ENCODE results near the gene OPN1SW. TPM values are rescaled to one million over a fixed set of nuclear protein-coding genes. Genes with fewer than 3 reads are reported as not detected.

OPN1SW gene
- total RNA-seq, 1 donor from 2014 or later, result not detected

DNA sequence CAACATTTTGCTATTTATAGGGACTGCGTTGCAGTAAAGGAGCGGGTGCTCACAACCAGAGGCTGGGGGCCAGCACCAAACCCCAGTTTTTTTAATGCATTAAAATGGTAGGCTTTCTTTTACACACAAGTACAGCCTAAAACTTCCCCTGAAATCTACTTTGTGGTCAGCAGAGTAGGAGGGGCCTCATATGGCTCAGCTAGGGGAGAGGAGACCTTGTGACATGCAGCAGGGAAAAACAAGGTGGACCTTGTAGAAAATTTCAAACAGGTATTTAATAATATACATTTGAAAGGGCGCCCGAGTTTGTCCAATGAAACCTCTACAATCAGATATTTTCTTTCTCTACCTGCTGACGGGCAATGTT lies 17.6 kb upstream of the OPN1SW start:
- no peak for DNase-seq (ENCODE audit: low read depth)

DNA sequence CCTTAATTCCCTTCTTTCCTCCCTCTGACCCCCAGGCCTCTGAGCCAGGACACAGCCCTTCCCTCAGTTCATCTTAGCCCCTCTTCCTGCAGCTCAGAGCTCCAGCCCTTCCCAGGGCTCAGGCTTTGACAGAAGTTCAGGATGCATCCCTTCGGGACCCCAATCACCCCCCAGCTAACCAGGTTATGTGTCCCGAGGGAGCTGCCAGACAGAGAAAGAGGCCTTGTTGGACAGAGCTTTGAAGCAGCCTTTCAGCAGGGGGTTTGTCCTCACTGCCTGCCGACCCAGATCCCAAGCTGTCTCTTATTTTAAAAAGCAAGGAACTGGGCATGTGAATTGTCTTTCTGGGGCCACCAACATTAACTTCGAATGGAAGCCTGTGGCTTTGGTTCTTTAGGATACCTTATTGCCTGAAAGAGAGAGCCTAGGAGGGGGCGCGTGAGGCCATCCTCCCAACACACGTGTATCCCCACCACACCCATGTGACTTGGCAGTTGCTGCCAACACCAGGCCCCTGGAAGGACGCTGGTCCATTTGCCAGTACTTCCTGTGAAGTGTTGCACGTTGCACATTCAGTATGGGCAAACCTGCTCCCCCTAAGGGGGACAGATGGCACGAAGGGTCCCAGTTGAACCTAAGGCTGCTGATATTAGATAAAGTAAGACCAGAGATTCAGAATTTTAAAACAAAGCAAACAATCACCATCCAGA lies 17.0 kb upstream of the OPN1SW start:
- DNase-seq (ENCODE audit: low read depth), result no peak

DNA sequence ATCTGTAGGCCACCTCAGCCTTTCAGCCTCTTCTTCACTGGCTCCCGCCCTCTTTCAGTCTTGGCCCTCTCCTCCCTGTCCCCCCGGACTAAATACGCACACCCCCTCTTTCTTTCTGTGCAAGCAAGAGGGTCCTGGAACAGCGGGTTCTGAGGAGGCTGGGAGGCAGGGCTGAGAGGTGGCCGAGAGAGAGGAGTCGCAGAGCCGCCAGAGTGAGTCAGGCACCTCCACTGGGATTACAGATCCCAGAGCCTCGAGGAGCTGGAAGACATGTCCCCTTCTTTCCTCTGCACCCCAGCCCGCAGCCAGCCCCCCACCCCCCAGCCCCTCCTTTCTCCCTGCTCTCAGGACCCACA lies 16.4 kb upstream of the OPN1SW start:
- DNase-seq (ENCODE audit: low read depth), result no peak

DNA sequence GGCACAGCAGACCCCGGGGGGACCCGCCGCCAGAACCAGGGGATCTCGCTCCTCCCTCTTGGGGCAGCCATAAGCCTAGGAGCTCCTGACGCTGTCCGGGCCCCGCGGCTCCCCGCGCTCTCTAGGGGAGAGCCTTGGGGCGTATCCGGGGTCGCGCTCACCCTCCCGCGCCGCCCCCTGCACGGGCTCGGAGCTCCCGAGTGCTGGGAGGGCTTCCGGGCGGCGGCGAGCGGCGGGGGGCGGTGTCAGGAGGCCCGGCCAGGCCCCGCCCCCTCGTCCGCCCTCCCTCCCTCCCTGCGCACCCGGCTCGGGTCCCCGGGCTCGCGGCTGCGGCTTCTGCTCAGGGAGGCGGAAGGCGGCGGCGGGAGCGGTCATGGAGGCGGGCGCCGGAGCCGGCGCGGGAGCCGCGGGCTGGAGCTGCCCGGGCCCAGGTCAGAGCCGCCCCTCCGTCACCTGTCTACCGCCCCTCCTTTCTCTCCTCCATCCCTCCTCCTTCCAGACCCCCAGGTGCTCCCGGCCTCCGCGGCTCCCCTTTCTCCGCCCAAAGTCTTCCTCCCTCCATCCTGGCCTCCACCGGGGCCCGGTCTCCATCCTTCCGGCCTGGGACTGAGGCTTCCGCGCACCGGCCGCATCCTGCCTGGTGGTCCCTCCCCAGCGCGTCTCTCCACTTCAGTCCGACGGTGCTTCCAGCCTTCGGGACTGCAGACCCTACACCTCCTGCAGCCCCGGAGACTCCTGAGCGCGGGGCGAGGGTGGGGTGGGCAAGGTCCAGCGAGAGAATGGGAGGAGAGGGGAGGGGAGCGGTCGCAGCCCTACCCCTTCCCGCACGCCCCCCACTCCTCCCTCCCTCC lies 15.8 kb upstream of the OPN1SW start, which contains the start of gene CCDC136:
TSS of gene CCDC136 (plus strand) at position 848 of the 851 bp plus-strand sequence. CDS start 444 bp downstream, outside the sequence.
- DNase-seq (ENCODE audit: low read depth), result no peak

DNA sequence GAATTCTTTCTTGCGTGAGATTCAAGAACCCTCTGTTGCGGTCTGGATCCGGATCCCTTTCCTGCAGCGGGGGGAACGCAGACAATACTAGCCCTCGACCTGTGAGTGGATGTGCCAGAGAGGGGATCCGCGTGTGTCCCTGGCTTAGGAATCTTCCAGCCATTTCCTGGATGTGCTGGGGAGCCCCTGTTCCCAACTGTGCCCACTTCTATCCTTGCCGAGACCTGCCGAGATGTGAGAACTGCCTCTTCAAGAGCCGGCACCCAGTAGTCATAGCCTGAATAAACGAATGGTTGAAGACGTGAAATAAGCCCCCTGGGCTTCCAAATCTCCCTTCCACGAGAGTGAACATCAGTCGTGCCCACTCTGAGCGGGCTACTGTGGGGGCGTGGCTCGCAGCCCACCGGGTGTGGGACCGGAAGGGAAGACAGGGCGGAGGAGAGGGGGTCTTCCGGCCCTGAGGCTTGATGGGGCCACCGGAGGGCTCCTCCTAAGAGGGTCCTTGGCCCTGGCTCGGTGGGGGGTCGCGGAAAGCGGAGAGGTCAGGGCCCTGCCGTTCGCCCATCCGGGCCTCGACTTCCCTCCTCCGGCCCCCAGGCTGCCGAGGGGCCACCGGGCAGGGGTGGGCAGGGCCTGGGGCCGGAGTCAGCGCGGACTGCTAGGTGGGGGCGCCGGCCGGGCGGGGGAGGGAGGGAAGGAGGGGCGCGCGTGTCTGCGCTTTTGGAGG lies 14.9 kb upstream of the OPN1SW start:
- no peak for DNase-seq (ENCODE audit: low read depth)

DNA sequence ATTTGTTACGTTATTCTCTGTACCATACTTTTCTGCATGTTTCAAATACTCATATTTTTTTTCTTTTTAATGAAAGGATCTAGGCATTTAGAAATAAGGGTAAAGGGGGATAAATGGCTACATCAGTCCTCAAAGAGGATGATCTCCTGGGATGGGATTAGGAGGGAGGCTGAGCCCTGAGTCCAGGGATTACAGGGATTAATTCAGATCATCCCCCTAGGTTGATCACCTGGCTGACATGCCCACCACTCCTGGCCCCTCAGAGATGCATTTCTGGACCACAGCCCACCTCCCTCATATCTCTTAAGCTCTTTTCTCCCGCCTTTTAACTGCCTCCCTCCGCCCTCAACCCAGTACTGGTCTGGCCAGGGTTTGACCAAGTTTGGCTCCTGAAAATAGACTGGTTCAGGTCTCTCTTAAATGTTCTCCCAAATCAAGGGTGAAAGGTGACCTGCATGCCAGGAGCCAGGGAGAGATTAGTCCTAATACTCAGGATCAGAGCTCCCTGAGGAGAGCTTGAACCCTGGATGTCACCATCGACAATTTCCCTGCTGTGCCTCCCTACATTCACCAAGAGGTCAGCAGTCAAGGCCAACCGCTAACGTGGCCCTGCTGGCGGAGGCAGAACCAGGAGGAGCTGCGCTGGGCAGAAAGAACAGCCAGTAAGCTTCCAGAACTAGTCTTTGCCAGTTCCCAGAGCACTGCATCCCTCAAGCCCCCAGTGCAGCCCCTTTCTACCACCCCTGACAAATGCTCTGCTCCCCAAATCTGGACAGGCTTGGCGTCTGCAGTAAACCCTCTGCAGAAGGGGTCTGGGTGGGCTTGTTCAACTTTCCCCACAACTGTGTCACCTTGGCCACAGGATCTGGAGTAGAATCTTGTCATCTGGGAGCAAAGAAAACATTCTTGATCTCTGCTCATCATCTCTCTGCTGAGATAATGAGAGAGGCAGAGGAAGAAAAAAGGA lies 13.1 kb upstream of the OPN1SW start:
- DNase-seq (ENCODE audit: low read depth), result no peak

DNA sequence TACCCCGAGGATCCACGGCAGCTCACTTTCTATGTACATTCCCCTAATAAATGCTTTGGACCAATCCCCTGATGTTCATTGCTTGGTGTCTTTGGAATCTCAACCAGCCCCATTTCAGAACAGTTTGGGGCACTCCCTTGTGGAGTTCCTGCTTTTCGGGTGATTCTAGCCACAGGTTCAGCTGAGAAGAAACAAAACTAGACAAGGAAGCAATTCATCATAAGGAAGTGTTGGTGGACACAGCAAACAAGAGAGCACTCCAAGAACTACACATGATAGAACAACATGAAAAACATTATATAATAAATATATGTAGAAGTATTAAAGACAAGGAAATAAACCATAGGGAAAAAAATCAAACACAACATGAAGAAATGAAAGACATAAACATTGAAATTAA lies 10.1 kb upstream of the OPN1SW start:
- DNase-seq (ENCODE audit: low read depth), result no peak

DNA sequence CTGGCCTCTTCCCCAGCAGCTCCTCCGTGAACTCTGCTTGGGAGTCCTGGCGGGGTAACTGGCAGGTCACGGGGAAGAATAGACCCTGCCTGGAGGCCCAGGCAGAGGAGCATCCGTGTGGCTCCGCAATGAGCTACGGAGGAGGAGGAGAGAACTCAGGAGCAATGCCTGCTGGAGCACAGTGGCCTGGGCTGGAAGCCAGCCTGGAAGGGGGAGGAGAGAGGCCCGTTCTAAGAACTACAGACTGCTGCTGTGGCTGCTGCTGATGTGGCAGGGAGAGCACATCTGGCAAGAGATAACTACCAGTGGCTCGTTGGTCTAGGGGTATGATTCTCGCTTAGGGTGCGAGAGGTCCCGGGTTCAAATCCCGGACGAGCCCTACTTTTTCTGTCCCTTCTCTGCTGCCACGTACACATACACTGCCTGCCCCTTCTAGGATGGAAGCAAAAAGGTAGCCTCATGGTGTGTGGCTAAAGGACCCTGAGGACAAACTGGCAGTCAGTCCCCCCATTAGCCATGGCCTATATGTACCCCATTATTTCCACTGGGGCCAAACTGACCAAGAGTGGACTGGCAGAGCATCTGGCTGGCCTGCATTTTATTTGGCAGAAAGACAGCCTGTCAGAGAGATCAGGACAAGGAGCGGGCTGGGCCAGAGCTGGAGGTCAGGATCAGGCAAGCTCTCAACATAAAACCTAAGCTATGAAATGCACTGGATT lies 7.7 kb upstream of the OPN1SW start:
- DNase-seq (ENCODE audit: low read depth), result peak; percentile 7

DNA sequence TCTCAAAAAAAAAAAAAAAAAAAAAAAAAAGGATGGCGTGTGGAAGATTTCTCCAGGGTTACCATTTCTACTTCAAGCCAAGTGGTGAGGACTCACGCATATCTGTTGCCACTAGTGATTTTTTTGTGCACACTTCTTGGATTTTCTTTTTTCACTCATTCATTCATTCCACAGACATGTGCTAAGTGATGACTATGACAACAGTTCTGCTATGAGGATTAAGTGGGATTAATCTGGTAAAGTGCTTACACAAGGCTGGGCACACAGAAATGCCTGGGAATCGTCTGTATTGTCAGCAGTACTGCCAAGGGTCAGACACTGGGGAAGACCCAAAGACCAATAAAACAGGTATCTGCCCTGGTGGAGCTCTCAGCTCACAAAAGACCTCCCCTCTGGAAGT lies 6.3 kb upstream of the OPN1SW start:
- no peak for DNase-seq (ENCODE audit: low read depth)

DNA sequence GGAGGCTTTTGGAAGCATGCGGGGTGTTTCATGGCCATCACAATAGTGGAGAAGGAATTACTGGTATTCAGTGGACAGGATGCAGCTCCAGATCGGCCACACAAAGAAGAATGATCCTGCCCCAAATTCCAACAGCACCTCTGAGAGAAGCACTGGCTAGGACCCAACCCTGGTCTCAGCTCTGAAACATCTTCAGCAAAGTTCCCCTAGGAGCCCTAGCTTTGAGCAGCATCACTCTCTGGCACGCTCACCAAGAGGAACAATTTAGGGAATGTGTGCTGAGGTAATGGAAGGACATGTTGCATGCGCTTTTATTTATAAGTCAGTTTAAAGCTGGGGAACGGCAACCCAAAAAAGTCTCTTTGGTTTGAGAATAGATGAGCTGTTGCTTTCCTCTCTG lies 5.5 kb upstream of the OPN1SW start:
- no peak for DNase-seq (ENCODE audit: low read depth)

DNA sequence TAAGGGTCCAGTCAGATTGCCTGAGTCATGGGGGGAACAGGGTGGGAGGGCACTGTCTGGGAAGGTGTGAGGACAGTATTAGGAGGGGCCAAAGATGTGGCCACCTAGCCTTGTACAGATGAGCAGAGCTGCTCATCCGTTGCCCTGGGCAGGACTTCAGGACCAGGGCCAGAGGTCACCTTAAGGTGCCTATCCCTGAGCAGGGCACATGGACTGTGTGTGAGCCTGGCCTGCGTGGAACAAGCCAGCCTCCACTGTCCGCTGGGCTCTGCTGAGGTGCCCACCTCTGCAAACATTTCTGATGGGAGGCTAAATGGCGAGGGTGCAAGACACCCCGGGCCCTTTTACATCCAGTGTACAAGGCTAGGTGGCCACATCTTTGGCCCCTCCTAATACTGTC lies 3.4 kb upstream of the OPN1SW start:
- no peak for DNase-seq (ENCODE audit: low read depth)

DNA sequence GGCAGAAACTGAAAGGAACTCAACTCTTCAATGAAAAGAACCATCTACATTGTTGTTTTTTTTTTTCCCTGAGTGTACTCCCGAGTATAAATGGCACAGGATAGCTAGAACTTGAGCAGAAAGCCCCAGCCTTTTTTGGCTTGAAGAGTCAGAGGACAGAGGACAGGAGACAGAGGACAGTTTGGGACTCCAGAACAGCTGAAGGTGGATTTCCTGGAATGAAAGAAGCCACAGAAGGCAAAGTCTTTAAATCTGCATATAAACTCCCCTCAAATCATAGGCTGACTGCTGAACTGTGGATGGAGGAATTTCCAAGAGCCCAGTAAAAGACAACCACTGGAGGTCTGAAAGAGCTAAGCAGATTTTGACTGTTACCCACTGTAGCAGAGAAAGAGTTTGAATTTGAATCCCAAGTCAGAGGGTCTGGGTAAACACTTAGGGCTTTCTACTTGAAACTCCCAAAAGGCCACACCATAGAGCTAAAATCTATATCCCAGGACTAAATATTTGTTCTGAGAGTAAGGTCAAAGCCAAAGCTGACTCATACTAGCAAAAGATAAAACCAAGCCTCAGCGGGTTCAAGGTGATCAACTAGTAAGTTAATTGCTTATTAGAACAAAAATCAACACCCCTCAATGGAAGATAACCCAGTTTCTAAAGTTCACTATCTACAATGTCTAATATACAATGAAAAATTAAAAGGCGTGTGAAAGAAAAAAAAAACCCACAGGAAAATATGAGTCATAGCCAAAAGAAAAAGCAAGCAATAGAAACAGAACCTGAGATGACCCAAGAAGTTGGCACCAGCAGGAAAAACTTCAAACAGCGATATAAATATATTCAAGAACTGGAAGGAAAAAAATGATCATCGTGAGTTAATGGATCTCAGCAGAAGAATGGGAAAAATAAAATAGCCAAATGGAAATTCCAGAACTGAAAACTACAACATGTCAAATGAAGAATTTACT lies 1.8 kb upstream of the OPN1SW start:
- DNase-seq (ENCODE audit: low read depth), result no peak

DNA sequence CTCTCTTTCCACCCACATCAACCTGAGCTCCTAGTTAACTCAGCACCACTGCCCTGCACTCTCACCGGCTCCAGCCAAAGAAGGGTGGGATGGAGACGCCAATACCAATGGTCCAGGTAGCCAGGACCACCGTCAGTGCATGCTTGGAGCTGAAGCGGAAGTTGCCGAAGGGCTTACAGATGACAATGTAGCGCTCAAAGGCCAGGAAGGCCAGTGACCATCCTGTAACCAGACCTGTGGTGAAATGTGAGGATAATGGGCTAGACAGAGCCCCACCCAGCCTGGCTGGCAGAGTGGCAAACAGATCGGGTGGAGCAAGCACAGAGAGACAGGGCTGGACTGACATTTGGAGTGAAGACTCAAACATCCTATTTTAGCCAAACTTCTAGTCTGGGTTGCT lies 673 bp downstream of the OPN1SW start:
- DNase-seq (ENCODE audit: low read depth), result no peak

DNA sequence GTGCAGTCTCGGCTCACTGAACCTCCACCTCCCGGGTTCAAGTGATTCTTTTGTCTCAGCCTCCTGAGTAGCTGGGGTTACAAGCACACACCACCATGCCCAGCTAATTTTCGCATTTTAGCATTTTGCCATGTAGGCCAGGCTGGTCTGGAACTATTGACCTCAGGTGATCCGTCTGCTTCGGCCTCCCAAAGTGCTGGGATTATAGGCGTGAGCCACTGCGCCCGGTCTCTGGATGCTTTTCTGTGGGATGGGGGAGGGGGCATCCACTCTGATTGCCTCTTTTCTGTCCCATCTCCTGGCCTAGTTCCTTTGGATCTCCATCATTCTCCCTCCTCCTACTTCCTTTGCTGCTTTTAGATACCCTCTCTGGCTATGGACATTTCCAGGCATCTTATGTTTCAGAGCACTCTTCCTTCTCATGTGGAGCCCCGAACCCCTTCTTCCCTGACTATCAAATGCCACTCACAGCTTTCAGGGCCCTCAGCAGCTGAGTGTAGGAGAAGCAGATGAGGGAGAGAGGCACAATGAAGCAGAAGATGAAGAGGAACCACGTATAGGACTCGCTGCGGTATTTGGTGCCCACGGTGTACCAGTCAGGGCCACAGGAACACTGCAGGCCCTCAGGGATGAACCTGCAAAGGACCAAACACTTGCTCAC lies 1.4 kb downstream of the OPN1SW start:
- no peak for DNase-seq (ENCODE audit: low read depth)

DNA sequence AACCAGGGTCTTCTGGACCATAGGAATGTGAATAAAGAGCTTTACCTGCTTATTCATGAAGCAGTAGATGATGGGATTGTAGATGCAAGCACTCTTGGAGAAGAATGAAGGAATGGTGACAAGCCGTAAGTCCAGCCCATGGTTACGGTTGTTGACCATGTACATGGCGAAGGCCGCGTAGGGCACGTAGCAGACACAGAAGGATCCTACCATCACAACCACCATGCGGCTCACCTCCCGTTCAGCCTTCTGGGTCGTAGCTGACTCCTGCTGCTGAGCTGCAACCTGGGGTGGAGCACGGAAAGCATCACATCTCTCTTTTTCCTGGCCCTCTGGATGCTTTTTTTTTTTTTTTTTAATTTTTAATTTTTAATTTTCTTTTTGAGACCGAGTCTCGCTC lies 2.0 kb downstream of the OPN1SW start:
- no peak for DNase-seq (ENCODE audit: low read depth)

DNA sequence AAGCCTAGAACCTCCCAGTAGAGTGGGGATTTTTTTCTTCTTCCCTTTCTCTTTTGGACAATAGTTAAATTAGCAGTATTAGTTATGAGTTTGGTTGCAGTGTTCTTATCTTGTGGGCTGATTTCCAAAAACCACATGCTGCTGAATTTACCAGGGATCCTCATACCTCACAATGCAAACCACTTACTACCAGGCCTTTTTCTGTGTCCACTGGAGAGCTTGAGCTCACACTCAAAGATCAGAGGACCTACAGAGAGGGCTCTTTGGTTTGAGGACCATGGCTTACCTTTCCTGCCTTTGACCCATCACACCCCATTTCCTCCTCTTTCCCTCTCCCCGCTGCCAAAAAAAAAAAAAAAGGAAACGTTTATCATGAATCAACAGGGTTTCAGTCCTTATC lies 5.4 kb downstream of the OPN1SW start:
- DNase-seq (ENCODE audit: low read depth), result no peak

DNA sequence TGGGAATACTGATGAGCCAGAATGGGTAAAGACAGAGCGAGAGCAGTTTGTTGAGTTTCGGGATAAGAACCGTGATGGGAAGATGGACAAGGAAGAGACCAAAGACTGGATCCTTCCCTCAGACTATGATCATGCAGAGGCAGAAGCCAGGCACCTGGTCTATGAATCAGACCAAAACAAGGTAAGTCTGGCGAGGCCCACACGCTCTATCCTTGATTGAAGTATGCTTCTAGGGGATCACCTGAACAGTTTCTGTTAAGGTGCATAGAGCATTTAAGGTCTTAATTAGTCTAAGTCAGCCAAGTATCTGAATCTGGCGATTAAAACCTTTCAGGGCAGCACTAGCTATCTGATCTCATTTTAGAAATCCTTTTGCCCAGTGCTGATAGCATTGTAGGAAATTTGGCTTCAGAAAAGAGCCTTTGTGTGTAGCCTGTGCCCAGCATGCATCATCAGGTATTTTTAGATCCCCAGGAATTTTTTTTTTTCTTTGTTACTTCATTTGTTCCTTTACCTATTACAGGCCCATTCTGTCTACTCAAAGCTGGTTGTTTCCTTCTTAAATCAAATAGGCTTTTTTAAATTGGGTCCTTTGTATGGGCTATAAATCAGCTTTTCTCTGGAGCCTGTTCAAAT lies 8.0 kb downstream of the OPN1SW start:
- DNase-seq (ENCODE audit: low read depth), result no peak

DNA sequence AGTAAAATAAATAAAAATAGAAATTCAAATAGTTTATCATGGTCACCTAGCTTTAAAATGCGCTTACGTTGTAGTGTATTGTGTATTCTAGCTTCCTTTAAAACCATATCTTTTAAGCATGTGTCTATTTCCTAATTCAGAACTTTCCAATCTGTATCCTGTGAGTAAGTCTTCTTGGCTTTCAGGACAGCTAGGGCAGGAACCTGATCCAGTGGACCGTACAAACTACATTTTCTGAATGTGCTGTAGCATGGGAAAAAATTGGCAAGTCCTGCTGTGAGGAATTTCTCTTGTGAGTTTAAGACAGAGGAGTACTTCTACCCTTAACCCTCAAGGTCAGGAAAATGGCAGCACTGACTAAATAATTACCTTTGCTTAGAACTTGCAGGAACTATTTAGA lies 12.1 kb downstream of the OPN1SW start:
- DNase-seq (ENCODE audit: low read depth), result peak; percentile 81

DNA sequence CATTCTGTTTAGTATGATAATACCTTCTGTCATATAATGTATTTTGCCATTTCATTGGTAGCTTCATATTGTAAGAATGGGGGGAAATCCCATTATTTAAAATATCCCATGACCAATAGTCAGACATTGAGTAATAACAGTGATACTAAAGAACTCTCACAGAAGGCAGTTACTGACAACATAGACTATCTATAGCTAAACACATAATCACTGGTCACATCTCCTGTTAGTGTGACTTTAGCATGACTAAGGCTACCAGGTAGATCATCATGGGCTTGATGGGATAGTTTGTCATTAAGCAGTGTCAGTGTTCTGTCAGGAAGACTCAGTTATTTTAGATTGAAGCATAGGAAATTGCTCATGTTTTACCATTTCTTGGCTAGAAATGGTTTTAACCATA lies 16.4 kb downstream of the OPN1SW start:
- no peak for DNase-seq (ENCODE audit: low read depth)
